Transverse colon (tissue), 1 donor: ENCODE measurements around the gene ARL1.

Source experiments
- EP300 ChIP-seq: sonication (generic); formaldehyde crosslinking; IDR thresholded peaks from one replicate; pipeline ENCODE4 v1.6.1; 2017; ENCODE audit warnings: antibody characterized with exemption, low read depth
- POLR2A ChIP-seq: fragments of 450-650 bp; IDR thresholded peaks from one replicate; pipeline ENCODE4 v1.6.1; 2016; ENCODE audit warnings: antibody characterized with exemption, mild to moderate bottlenecking, moderate library complexity

DNA sequence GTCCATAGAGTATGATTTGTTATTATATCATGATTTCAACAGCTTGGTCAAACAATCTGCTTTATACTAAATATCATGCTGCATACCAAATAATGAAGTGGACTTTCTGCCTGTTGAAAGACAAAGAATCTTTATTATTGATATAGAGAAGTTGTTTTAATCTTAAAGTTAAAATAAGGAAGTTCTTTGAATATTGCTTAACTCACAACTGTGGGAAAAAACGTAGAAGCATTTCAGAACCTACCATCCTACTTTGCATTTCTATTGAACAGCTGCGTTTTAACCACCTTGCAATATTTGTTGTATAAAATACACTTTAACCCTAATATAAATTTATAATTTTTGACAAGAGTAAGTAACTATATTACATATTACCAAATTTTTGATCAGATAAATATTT is 22.9 kb upstream of the ARL1 start:
- TF ChIP-seq POLR2A: no peak
- TF ChIP-seq EP300: no peak
